Ishikawa (cell line): ENCODE measurements around the gene LIN52.

Experiments used
- CEBPB ChIP-seq: IDR thresholded peaks from 2 replicates; pipeline ENCODE4 v1.6.1; 2012
- EP300 ChIP-seq: IDR thresholded peaks from 2 replicates; pipeline ENCODE4 v1.6.1; 2012; ENCODE audit warnings: borderline replicate concordance
- TF ChIP-seq, protein P1 (sequence below): IDR thresholded peaks from 2 replicates; pipeline ENCODE4 v1.6.1; 2012; ENCODE audit warnings: low read depth, mild to moderate bottlenecking

GRCh38 chr14:74038020-74038859, 46.5 kb upstream of the LIN52 start:
- TF ChIP-seq EP300 (no peak), CEBPB (no peak)
- TF ChIP-seq, protein P1, sequence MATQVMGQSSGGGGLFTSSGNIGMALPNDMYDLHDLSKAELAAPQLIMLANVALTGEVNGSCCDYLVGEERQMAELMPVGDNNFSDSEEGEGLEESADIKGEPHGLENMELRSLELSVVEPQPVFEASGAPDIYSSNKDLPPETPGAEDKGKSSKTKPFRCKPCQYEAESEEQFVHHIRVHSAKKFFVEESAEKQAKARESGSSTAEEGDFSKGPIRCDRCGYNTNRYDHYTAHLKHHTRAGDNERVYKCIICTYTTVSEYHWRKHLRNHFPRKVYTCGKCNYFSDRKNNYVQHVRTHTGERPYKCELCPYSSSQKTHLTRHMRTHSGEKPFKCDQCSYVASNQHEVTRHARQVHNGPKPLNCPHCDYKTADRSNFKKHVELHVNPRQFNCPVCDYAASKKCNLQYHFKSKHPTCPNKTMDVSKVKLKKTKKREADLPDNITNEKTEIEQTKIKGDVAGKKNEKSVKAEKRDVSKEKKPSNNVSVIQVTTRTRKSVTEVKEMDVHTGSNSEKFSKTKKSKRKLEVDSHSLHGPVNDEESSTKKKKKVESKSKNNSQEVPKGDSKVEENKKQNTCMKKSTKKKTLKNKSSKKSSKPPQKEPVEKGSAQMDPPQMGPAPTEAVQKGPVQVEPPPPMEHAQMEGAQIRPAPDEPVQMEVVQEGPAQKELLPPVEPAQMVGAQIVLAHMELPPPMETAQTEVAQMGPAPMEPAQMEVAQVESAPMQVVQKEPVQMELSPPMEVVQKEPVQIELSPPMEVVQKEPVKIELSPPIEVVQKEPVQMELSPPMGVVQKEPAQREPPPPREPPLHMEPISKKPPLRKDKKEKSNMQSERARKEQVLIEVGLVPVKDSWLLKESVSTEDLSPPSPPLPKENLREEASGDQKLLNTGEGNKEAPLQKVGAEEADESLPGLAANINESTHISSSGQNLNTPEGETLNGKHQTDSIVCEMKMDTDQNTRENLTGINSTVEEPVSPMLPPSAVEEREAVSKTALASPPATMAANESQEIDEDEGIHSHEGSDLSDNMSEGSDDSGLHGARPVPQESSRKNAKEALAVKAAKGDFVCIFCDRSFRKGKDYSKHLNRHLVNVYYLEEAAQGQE: no peak
